GM21381 (cell line): ENCODE data around the gene DCN.

Experiments used
- ATAC-seq: cut with Tn5 transposase; IDR thresholded peaks from one replicate; pipeline ENCODE4 v1.9.1; 2021; ENCODE audit warnings: mild to moderate bottlenecking, moderate library complexity; ENCODE audit not compliant: unreplicated experiment

DCN gene

DNA sequence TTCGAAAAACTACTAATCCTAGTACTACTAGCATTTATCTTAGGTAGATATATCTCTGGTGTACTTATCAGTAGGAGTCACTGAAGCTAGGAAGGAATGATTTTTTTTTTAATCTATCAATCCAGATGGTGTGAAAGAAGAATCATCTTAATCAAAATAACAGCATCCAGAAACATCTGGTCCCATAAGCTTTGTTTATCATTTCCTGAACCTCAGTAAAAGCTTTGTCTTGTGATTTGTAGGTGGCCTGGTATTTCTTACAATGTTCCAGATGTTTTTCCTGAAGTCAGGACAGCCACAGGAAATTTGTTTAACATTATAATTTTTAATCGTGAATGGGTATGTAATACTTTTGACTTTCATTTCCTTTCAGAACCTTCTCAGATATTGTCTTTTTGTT lies 43.3 kb downstream of the DCN start:
- ATAC-seq: no peak

DNA sequence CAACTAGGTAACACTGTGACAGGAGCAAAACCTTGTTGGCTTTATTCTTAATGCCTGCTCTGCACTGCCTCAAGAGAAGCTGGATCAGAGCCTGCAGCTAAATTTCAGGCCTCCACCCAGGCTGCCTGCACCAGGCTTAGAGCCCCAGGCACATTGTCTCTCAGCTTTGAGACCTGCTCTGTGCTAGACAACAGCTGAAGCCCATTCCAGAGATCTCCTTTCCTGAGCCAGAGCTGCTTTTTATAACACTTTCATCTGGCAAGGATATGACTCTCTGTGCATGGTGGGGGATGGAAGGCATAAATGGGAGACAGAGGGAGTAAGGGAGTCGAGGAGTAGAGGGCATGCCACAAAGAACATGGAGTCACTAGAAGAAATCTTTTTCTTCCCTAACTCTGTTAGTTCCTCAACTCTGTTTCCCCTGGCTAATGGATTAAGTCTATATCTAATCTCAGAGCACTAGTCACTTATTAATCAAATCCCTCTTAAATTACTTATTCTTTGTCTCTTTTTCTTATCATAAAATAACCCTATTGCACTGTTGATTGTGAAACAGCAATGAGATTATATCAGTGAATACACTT lies 44.2 kb downstream of the DCN start:
- ATAC-seq: no peak

DNA sequence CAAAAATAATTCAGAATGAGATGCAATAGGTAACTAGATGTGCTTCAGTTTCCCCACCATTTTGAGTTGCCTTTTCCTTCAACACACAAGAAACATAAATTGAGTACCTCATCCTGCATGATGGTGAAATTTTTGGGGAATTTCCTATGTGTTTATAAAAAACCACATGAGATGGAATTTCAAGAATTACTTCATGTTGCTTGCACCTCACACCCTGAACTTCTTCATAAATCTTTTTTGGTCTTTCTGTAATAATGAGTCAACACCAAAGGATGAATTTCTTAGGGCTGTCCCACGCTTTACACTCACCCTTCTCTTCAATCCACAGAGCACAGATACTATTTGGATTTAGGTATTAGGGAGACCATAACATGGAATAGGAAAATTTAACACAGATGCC lies 48.7 kb downstream of the DCN start:
- no peak for ATAC-seq

DNA sequence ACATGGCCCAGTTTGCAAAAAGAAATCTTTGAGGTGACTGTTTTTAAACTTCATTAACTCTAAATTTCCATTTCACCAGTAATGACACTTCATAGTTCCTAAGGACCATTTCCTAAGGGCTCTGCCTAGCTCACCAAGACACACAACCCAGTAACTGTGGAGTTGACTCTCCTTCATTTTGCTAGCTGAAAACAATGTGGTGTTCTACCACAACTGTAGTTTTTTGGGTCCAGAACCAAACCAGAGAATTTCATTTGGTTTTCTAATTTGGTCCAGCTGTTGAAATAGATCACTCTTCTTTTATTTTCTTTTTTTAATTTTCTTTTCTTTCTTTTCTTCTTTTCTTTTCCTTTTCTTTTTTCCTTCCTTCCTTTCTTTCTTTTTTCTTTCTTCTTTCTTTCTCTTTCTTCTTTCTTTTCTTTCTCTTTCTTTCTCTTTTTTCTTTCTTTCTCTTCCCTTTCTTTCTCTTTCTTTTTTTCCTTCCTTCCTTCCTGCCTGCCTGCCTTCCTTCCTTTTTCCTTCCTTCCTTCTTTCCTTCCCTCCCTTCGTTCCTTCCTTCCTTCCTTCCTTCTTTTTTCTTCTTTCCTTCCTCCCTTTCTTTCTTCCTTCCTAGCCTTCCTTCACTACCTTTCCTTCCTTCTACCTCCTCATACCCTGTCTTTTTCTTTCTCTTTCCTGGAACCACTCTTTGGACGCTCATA lies 52.8 kb downstream of the DCN start:
- ATAC-seq: no peak

DNA sequence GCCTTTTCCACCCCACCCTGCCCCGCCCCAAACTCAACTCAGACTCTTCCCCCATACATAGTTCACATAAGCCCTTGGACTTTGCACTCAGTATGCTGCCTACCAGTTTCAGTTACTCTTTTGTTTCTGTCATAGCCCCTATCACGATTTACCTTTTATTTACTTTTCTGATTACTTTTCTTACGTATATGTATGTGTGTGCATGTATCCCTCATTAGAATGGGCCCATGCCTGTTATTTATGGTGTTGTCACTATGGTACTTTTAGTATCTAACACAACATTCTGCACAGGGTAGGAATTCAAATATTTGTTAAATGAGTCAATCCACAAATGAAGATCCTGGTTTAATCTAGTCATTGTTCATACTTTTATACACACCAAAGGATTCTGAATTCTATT lies 54.9 kb downstream of the DCN start:
- ATAC-seq: no peak

DNA sequence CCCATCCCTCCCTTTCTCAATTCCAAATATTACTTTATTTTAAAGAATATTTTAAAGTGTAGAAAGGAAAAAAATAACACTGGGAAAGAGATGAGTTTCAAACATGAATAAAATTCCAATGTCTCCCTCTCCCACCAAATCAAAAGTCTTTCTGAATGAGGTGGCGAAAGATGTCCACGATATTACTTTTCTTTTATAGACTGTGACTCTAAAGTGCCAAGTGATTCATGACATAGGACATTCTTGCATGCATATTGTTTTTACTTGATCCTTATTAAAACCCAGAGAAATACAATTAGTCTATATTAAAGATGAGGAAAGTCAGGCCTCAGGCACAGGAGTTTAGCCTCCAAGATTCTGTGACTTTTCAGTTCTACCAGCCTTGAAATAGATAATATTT lies 55.3 kb downstream of the DCN start:
- no peak for ATAC-seq

DNA sequence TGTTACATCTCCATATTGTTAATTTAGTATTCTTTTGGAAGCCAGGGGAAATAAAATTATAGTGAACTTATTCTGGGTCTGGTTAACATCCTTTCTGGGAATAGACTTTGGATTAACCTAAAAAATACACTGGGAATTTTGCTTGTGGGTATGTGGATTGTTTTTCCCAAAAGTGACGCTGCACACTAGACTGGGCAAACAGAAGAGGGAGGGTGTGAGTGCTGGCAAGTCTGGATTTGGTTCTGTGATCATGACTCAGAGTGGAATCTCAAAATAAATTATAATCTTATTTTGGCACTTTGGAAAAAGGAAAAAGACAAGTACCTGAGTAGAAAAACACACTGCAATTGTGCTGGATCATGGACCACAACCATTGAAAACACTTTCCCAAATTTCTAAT lies 56.1 kb downstream of the DCN start:
- ATAC-seq: no peak

DNA sequence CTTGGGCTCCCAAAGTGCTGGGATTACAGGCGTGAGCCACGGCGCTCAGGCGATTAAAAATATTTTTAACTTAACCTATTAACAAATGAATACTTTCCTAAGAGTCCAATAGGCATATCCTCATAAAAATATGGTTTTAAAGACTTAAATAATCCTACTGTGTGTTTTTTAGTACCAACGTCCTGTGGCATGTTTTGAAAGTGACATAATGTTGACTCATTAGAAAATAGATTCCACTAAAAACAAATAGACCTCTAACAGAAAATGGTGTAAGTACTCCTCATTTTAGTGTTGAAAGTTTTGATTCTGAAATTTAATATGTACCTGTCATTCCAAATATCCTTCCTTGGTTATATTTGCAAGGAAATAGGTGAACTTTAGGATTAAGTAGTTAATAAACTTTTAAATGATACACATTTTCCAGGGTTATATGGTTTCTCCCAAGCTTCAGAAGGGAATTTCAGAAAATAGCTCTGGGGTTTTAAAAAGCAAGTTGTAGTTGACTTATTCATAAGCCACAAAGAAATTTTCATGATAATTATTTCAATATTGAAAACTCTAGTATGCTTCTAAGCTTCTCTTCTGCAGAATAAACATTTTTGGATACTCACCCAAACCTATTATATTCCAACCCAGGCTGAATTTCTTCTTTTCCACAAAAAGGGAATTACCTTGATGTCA lies 59.2 kb downstream of the DCN start:
- no peak for ATAC-seq

DNA sequence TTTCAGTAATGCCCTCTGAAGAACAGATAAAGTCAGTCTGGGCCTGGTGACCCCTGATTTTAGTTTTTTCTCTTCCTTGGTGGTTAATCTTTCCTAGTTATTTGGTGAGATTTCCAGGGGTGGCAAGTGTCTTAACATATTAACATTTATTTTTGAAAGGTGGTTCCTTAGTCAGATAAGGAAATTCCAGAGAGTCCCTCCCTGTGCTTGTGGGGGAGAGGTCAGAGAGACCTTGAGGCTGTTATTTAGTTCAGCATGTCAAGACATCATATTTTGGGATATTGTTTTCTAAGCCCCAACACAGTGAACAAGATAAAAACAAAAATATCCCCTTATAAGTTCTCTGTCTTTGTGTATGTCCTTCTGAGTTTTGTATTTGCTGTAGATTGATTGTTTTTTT lies 61.8 kb downstream of the DCN start:
- no peak for ATAC-seq

DNA sequence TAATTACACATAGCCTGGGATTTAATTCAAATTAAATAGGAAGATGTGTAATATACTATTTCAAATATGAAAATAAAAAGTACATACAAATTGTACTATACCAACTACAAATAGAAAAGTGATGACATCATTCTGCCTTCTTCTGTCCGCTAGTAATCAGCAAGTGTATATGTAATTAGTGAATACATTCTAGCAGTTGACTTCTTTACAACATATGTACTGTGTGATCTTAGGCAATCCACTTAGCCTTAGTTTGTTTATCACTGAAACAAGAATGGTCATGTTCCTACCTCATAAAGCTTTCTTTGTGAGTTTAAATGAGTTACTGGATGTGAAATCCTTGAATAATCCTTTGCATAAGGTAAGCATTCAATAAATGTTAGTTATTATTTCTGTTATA lies 63.5 kb downstream of the DCN start:
- ATAC-seq: no peak

DNA sequence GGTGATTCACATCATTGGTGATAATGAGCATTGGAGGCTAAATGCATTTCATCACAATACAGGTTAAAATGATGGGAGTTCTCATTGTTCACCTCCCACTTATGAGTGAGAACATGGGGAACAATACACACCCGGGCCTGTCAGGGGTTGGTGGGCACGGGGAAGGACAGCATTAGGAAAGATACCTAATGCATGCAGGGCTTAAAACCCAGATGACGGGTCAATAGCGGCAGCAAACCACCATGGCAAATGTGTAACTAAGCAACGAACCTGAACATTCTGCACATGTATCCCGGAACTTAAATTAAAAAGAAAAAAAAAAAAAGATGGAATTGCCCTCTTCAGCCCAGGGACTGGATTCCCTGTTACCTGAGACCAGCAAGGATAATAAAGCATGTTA lies 69.0 kb downstream of the DCN start:
- ATAC-seq: no peak

DNA sequence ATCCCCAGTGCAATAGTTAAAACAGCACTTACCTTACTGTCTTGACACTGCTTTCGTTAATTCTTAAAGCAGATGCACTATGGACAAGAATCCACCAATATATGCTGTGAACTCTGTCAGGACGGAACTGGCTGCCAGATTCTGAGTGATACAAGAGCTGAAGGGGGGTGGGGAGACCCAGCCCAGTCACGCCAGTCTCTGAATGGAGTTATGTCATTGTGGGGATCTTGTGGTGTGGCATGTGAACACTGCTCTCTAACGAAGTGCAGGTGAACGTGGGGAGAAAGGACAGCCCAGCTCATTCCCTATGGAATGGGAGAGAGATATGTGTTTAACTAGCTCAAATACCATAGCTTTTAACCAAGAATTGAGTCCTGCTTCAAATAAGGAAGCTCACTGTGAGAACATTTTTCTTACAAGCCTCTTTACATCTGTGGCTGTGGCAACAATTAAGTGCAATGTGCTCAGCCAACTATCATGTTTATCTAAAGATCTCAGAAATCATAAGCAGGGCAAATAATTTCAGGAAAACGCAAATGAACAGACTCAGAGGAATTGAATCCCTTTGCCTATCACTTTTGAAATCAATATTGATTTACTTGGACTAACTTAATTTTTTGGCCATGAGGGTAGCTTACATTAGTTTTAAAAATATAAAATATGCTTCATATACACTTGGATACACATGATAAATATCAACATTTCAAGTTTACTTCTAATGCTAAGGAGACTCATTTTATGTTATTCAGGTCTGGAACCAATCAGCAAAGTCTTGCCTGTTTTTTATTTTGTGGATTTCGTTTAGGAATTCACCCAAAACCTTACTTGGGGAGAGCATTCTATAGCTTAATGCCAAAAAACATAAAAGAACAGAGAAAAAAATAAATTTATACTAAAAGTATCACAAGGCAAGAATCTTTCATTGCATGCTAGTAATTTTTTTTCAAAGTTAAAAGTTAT lies 71.0 kb downstream of the DCN start, which contains the start of gene LUM:
Gene LUM, minus strand, starts transcription at position 129 of the 960 bp plus-strand sequence. CDS start 2,515 bp downstream, outside the sequence.
- no peak for ATAC-seq

DNA sequence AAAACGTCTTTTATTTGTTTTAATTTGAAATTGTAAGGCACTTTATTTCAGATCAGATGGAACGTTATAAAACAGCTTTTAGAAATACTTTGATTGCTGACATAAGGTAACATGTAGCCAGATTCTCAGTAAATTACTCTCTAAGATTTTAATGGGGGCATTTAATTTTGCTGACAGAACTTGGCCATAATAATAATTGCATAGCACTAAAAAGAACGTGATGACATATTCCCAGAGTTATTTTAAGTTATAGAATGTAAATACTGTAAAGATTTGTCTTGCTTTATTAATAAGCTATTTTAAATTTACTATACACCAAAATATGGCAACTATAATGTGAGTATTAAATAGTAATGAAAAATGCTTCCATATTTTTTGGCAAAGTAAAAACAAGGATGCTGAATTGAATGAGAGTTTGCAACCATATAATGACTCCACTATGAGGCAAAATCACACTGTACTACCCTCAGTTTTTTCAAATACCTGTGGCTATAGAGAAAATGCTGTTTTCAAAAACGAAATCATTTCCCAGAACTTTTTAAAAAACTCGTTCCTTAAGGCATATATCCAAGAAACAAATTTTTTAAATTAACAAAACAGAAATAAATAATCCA lies 72.2 kb downstream of the DCN start:
- no peak for ATAC-seq

DNA sequence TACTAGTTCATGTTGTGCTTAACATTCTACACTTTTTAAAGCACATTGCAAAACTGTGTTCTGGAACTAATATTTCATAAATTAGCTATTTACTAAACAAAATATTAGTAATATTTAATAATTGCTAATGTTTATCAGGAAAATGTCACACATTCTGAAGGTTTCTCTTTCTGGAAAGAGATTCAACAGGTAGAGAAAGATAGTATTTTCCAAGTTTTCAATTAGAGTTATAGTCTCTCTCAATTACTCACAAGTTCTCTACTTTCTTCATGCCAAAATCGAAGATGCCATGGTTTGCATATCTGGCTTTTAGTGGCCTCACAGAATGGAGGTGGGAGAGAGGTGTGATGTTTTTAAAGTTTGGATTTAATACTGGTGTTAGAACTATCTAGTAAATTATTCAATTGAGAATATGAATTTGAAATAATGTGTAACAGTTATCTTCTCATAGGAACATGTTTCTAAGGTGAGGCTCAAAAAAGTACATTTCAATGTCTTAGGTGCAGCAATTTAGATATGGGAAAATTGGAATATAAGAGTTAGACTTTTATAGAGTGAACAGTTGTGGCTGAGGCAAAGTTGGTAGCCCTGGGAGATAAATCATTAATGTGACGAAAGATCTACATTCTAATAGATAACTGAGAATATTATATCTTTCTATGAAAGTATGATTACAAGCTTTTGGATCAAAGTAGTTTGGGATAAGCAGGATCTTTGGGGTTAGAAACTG lies 72.9 kb downstream of the DCN start:
- ATAC-seq: no peak

DNA sequence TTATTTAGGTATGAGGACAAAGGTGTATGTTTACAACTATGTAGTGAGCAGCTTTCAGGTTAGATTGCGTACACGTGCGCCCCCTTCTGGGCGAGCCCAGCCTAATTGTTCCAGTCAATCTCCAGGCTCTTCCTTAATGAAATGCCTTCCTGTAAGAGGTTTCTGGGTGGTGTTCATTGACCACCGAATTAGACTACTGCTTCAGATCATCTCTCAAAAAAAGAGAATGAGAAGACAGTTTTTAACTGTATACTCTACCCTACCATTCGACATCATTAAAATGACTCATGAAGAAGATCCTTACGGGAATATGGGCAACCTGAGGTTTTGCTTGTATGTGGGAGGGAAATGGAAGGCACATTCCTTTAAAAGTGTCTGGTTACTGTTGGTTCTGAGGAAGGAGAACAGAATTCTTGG lies 73.5 kb downstream of the DCN start:
- peak; percentile 77 for ATAC-seq

DNA sequence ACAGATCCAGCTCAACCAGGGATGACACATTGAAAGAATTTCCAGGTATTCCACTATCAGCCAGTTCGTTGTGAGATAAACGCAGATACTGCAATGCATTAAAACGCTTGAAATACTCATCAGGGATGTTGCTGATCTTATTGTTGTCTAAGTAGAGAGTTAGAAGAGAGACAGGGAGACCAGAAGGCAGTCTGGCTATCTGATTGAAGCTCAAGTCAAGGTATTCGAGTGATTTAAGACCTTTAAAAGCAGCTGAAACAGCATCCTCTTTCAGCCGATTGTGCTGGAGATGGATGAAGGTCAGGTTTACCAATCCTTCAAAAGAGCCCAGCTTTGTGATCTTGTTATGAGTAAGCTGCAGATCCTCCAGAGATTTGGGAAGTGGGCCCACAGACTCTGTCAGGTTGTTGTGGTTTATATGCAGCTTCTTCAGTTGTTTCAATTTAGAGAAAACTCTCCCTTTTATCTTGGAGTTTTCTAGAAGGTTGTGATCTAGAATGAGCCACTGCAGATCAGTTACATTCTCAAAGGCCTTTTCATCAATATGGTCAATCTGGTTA lies 74.3 kb downstream of the DCN start:
- no peak for ATAC-seq

DNA sequence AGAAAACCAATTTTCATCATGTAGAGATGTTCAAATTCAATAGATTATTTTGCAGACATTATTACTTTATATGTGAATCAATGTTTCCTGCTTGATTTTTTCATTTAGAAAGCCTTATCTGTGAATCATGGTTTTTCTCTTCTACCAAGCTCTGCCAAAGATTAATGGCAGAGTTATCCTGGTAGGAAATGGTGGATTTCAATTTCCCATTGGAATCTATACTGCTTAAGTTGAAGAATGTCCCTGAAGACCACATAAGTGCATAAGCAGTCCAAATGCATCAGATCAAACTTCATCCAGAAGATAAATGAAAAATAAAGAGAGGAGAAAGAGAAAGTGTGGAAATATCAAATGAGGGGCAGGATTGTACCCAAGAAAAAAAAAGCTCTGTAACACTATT lies 76.3 kb downstream of the DCN start:
- ATAC-seq: no peak

DNA sequence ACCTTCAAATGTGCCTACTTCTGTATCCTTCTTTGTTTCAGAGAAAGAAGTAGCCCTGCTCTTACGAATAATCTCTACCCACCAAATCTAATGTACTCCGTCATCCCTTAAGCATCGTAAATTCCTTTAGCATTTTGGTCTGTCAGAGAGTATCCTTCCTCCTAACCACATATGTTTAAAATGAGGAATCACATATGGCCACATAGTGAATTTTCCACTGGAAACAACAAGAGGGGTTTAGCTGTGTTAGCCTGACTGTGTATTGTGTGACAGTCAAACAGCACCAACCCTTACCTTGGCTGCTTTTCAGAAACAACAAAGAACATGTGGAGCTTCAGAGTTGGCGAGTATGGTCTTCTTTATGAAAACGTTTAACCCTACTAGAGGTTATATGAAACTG lies 76.8 kb downstream of the DCN start:
- ATAC-seq: no peak

DNA sequence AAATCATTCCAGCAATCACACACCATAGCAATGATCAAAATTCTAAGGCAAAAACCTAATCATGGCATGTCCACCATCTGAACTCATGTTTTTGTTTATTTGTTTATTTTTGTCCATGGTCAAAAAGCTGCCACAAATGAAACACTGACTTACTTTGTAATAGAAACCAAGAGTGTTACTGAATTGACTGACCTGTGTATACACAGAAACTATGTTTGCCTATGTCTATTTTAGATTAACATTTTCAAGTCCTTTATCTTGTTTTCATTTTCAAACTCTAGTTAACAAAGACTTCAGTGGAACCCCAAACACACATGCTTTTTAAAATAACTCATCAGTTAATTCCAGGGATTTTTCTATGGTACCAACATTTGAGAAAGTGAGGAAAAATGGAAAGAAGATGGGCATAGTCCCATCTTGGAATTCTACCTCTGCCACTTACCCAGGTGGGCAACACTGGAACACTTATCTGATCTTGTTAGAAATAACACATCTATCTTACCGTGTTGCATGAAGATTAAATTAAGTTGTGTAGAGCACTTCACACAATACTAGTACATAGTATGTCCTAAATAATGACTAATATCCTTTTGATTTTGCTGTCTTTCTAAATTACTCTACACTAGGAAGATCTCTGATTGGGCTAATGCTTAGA lies 77.7 kb downstream of the DCN start:
- peak; percentile 55 for ATAC-seq
